ENCODE data around the gene AUNIP. TPM values are rescaled to one million over a fixed set of nuclear protein-coding genes. Genes with fewer than 3 reads are reported as not detected.

AUNIP gene
- total and polyA plus RNA-seq, 2 experiments from 2014 or later = 20.9 to 21.9 TPM

GRCh38 chr1:25790472-25790871, 68.8 kb downstream of the AUNIP start (continued):
- TF ChIP-seq, protein P1, sequence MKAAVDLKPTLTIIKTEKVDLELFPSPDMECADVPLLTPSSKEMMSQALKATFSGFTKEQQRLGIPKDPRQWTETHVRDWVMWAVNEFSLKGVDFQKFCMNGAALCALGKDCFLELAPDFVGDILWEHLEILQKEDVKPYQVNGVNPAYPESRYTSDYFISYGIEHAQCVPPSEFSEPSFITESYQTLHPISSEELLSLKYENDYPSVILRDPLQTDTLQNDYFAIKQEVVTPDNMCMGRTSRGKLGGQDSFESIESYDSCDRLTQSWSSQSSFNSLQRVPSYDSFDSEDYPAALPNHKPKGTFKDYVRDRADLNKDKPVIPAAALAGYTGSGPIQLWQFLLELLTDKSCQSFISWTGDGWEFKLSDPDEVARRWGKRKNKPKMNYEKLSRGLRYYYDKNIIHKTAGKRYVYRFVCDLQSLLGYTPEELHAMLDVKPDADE (IDR thresholded peaks at IDR 0.05) = no peak
- no peak for TF ChIP-seq NANOG (IDR thresholded peaks at IDR 0.05; ENCODE audit: borderline replicate concordance)

GRCh38 chr1:25787760-25788166, 71.5 kb downstream of the AUNIP start:
- H3K79me2 ChIP-seq (replicated peaks; ENCODE audit: insufficient read depth) = no peaks in the 10 kb centered on the region
- no peak overlapping the region for H3K27ac ChIP-seq (ENCODE audit: low read depth)
- no peaks in the 10 kb centered on the region for H3K27me3 ChIP-seq (ENCODE audit: insufficient read depth)
- no peak overlapping the region for H3K4me3 ChIP-seq
- peaks cover 6% of the 10 kb centered on the region for H3K27me3 Mint-ChIP-seq (ENCODE audit: insufficient read depth, low read depth, poor library complexity)
- peaks cover 14% of the 10 kb centered on the region for H3K4me1 Mint-ChIP-seq
- H3K4me1 ChIP-seq (ENCODE audit: insufficient read depth) = 0 out of 2 replicates have a peak, but pooled peaks cover 4% of the 10 kb centered on the region
- no peaks in the 10 kb centered on the region for H3F3A ChIP-seq (replicated peaks; ENCODE audit: low read depth)
- H3K36me3 ChIP-seq (ENCODE audit: insufficient read depth) = no peaks in the 10 kb centered on the region
- H2AFZ ChIP-seq = no peak overlapping the region
- DNase-seq (ENCODE audit: low spot score) = no peak
- no peaks in the 10 kb centered on the region; the same call in 1 of the 2 replicates for H4K20me1 ChIP-seq (replicated peaks; ENCODE audit: insufficient read depth)
- H3K9me3 Mint-ChIP-seq = no peaks in the 10 kb centered on the region
- no peak for ATAC-seq
- no peaks in the 10 kb centered on the region for H3K36me3 Mint-ChIP-seq (ENCODE audit: low read depth)
- no peak overlapping the region for H3K27ac Mint-ChIP-seq
- no peak overlapping the region for H3K4me3 Mint-ChIP-seq
- H3K9me2 ChIP-seq (ENCODE audit: insufficient read depth) = no peaks in the 10 kb centered on the region
- H3K4me2 ChIP-seq = no peak overlapping the region
- TF ChIP-seq JUNB (IDR thresholded peaks at IDR 0.05; ENCODE audit: unreplicated experiment) (no peak), ZNF114 (CRISPR knock-in tag; IDR thresholded peaks at IDR 0.05) (no peak), CREB1 (CRISPR knock-in tag; IDR thresholded peaks at IDR 0.05; ENCODE audit: low read depth) (no peak), STAT1 (IDR thresholded peaks at IDR 0.05; ENCODE audit: unreplicated experiment) (no peak), EZH2 (IDR thresholded peaks at IDR 0.05; ENCODE audit: low read depth, unreplicated experiment) (no peak), NANOG (IDR thresholded peaks at IDR 0.05; ENCODE audit: borderline replicate concordance) (no peak), ZNF331 (CRISPR knock-in tag; IDR thresholded peaks at IDR 0.05; ENCODE audit: low read depth) (no peak), POLR2AphosphoS5 (IDR thresholded peaks at IDR 0.05; ENCODE audit: low read depth) (no peak), EZH2phosphoT487 (IDR thresholded peaks at IDR 0.05; ENCODE audit: unreplicated experiment) (no peak)
- TF ChIP-seq, protein P2, sequence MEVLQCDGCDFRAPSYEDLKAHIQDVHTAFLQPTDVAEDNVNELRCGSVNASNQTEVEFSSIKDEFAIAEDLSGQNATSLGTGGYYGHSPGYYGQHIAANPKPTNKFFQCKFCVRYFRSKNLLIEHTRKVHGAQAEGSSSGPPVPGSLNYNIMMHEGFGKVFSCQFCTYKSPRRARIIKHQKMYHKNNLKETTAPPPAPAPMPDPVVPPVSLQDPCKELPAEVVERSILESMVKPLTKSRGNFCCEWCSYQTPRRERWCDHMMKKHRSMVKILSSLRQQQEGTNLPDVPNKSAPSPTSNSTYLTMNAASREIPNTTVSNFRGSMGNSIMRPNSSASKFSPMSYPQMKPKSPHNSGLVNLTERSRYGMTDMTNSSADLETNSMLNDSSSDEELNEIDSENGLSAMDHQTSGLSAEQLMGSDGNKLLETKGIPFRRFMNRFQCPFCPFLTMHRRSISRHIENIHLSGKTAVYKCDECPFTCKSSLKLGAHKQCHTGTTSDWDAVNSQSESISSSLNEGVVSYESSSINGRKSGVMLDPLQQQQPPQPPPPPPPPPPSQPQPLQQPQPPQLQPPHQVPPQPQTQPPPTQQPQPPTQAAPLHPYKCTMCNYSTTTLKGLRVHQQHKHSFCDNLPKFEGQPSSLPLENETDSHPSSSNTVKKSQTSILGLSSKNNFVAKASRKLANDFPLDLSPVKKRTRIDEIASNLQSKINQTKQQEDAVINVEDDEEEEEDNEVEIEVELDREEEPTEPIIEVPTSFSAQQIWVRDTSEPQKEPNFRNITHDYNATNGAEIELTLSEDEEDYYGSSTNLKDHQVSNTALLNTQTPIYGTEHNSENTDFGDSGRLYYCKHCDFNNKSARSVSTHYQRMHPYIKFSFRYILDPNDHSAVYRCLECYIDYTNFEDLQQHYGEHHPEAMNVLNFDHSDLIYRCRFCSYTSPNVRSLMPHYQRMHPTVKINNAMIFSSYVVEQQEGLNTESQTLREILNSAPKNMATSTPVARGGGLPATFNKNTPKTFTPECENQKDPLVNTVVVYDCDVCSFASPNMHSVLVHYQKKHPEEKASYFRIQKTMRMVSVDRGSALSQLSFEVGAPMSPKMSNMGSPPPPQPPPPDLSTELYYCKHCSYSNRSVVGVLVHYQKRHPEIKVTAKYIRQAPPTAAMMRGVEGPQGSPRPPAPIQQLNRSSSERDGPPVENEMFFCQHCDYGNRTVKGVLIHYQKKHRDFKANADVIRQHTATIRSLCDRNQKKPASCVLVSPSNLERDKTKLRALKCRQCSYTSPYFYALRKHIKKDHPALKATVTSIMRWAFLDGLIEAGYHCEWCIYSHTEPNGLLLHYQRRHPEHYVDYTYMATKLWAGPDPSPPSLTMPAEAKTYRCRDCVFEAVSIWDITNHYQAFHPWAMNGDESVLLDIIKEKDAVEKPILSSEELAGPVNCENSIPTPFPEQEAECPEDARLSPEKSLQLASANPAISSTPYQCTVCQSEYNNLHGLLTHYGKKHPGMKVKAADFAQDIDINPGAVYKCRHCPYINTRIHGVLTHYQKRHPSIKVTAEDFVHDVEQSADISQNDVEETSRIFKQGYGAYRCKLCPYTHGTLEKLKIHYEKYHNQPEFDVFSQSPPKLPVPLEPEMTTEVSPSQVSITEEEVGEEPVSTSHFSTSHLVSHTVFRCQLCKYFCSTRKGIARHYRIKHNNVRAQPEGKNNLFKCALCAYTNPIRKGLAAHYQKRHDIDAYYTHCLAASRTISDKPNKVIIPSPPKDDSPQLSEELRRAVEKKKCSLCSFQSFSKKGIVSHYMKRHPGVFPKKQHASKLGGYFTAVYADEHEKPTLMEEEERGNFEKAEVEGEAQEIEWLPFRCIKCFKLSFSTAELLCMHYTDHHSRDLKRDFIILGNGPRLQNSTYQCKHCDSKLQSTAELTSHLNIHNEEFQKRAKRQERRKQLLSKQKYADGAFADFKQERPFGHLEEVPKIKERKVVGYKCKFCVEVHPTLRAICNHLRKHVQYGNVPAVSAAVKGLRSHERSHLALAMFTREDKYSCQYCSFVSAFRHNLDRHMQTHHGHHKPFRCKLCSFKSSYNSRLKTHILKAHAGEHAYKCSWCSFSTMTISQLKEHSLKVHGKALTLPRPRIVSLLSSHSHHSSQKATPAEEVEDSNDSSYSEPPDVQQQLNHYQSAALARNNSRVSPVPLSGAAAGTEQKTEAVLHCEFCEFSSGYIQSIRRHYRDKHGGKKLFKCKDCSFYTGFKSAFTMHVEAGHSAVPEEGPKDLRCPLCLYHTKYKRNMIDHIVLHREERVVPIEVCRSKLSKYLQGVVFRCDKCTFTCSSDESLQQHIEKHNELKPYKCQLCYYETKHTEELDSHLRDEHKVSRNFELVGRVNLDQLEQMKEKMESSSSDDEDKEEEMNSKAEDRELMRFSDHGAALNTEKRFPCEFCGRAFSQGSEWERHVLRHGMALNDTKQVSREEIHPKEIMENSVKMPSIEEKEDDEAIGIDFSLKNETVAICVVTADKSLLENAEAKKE (CRISPR knock-in tag; IDR thresholded peaks at IDR 0.05) = no peak
- TF ChIP-seq, protein P3, sequence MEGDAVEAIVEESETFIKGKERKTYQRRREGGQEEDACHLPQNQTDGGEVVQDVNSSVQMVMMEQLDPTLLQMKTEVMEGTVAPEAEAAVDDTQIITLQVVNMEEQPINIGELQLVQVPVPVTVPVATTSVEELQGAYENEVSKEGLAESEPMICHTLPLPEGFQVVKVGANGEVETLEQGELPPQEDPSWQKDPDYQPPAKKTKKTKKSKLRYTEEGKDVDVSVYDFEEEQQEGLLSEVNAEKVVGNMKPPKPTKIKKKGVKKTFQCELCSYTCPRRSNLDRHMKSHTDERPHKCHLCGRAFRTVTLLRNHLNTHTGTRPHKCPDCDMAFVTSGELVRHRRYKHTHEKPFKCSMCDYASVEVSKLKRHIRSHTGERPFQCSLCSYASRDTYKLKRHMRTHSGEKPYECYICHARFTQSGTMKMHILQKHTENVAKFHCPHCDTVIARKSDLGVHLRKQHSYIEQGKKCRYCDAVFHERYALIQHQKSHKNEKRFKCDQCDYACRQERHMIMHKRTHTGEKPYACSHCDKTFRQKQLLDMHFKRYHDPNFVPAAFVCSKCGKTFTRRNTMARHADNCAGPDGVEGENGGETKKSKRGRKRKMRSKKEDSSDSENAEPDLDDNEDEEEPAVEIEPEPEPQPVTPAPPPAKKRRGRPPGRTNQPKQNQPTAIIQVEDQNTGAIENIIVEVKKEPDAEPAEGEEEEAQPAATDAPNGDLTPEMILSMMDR (conservative IDR thresholded peaks at IDR 0.05; ENCODE audit: low read depth in 2 of 2) = no peak
- TF ChIP-seq, protein P1 (IDR thresholded peaks at IDR 0.05) = no peak

Measured in GM23338 (cell line).